ENCODE results near the gene SMIM9. TPM values are rescaled to one million over a fixed set of nuclear protein-coding genes. Genes with fewer than 3 reads are reported as not detected.

Gene SMIM9
- total and polyA plus RNA-seq, 11 donors = 0.29 to 0.32 TPM; not detected in 9

- Histone ChIP-seq H3K9me3 (no peaks in the 10 kb centered on the region), H3K4me1 (peaks cover 0 to 11% (median 0%) of the 10 kb centered on the region in 12 donors), H3K36me3 (no peaks in the 10 kb centered on the region), H3K27ac (no peak overlapping the region), H3K4me3 (no peak overlapping the region), H3K27me3 (peaks cover 0 to 14% (median 0%) of the 10 kb centered on the region in 9 donors)
- ATAC-seq = no peak
- 82 to 99% (median 90%) methylated on average over 5 of the region's 5 CpGs for WGBS, 4 donors
- no peak for DNase-seq
- TF ChIP-seq CTCF (IDR thresholded peaks at IDR 0.05) = no peak
- intact Hi-C loops (cut with DNase I) = loop anchor here in 1 of 10 donors (2.0 kb wide), 1 partner anchor 44 kb away; the partner anchor contains the start of gene DKC1
Measured at GRCh38 chrX:154806837-154807501, 27.5 kb downstream of the SMIM9 start.

DNA sequence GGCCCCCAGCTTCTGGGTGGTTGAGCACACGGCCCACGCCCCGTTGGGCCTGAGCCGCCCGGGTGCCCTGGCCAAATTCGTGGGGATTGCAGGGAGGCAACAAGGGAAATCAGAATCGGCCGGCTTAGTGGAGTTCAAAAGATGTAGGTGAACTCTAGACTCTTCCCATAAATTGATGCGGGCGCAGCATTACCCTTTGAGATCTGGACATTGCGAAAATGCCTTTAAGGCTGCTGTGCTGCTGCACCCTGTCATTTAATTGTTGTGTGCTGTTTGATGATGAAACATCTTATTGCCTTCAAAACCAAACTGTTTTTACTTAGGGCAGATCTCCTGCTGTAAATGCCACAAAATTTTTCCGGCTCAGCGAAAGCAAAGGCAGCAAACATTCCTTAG, 28.8 kb downstream of the SMIM9 start:
- Histone ChIP-seq H3K4me1 (peaks cover 0 to 11% (median 0%) of the 10 kb centered on the region in 12 donors), H3K9me3 (no peaks in the 10 kb centered on the region), H3K4me3 (peak overlapping the region; percentile 43 to 93 (median 69)), H3K27ac (peak overlapping the region; percentile 1 to 88 (median 71)), H3K36me3 (no peaks in the 10 kb centered on the region), H3K27me3 (peaks cover 0 to 14% (median 0%) of the 10 kb centered on the region in 9 donors)
- no peak for DNase-seq
- no peak for ATAC-seq
- intact Hi-C loops (cut with DNase I) = loop anchor here in 2 of 10 donors (2.0 kb wide), 1 partner anchor 43 kb away; the partner anchor contains the start of gene DKC1 (in 2 of the 2)
- 5 to 49% (median 29%) methylated on average over 13 of the region's 13 CpGs for WGBS, 4 donors
- TF ChIP-seq CTCF (IDR thresholded peaks at IDR 0.05) (no peak), POLR2A (IDR thresholded peaks at IDR 0.05) (no peak)

DNA sequence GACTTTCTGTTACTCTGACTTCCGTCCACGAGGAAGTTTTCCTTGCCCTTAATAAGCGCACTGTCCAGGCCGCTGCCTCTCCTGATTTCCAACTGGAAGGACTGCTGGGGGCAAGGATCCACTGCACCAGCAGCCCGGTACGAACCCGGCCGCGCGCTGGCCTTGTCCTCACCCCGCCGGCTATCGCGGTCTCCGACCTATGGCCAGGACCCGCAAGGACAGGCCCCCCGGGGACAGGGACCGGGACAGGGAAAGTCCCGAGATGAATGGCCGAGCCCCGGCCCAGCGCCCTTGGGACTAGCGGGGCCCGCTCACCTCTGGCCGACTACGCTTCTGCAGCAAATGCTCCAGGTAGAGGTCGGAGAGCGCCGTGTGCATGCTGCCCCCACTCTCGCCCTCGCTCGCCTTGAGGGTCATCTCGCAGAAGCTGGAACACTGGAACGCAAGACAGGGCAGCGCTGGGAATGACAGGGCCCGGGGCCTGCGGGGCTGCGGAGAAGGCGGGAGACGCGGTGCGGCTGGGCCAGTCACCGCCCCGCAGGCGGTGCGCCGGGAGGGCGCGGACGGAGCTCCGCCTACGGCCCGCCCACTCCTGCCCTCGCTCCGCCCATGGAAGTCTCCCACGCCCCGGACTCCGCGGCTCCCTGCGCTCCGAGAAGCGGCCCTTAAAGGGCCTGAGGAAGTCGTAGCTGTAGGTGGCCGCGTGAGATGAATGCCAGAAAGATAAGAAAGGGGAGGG, 29.3 kb downstream of the SMIM9 start, which contains the start of gene MPP1:
Gene MPP1 (minus strand): TSS at position 529 of the 739 bp plus-strand sequence. CDS start 112 bp downstream, at position 417.
- peaks cover 0 to 14% (median 0%) of the 10 kb centered on the region in 9 donors for H3K27me3 ChIP-seq
- intact Hi-C loops (cut with DNase I) = loop anchor here in 1 of 10 donors (2.0 kb wide), 1 partner anchor 42 kb away; the partner anchor contains the start of gene DKC1
- TF ChIP-seq CTCF (IDR thresholded peaks at IDR 0.05) (no peak), POLR2A (IDR thresholded peaks at IDR 0.05) (peak in 1 of 2 donors; percentile 64)
- ATAC-seq = peak; percentile 95 to 99 (median 99)
- 0 to 44% (median 13%) methylated on average over 25 to 65 of the region's 65 CpGs for WGBS, 4 donors
- H3K27ac ChIP-seq = peak within 1 kb of the TSS; percentile 1 to 88 (median 71)
- H3K9me3 ChIP-seq = no peaks in the 10 kb centered on the region
- DNase-seq = peak; percentile 74 to 86 (median 77)
- peaks cover 0 to 15% (median 4%) of the 10 kb centered on the region in 12 donors for H3K4me1 ChIP-seq
- H3K4me3 ChIP-seq = peak within 1 kb of the TSS; percentile 43 to 93 (median 69)
- no peaks in the 10 kb centered on the region for H3K36me3 ChIP-seq
